T1000 (cell line): ENCODE results near the gene HOXB4.

ENCODE experiments used
- DNase-seq: peaks from one replicate; lab custom pipeline; 2025; ENCODE audit warnings: mixed read lengths; lab: John Stamatoyannopoulos, UW

Gene HOXB4

DNA sequence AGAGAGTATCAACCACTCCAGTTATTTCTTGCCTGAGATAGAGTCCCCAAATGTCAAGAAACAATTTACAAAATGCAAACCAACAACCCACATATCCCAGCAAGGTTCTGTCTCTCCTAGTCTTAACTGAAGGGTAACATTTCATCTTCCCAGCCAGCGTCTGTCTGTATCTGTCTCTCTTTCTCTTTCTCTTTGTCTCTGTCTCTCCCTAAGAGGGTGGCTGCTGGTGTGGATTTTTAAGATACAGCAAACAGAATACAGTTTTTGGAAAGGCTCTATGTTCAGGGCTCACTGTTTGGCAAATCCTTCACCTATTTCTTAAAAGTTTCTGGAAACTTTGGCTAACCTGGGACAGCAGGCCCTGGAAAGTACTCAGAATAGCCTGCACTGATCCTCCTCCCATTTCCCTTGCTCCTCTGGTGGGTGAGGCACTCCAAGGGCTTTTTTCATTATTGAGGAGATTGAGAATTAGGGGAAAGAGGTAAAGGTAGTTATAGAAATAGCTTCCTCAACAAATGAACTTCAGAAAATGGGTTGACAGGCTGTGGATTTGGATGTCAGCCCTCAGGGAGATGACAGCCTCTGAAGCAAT lies 6.2 kb downstream of the HOXB4 start:
- no peak for DNase-seq

DNA sequence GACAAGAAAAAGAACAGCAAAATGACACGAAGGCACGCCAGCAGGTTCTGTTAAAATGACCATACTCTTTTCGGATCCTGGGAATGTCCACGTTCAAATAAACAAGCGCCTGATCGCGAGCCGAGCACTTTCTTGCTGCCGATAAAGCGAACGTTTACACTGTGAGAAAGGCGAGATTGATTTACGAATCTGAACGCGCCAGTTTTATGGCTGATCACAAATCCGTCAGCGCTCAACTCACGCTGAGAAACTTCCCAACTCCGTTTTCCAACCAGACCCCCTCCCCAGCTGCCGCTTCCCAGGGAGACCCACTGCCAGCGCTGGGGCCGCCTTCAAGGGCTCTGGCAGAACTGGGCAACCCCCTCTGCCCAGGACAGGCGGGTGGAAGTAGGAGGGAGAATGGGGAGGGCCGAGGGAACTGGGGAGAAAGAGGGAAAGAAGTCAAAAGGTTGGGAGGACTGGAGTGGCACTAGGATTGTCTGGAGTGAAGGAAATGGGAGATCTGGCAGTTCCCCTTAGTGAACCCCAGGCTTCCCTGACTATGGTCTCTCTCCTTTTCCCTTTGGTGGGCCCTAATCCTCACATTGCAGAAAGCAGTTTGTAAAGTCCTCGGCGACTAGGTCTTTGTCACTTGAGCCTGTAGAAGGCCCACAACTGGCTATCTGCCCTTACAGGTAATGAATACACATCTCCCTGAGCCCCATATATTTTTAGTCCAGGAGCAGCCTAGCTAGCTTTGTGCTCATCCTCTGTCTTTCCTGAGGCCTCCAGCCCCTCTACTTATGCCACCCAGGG lies 6.9 kb downstream of the HOXB4 start:
- DNase-seq, result no peak

DNA sequence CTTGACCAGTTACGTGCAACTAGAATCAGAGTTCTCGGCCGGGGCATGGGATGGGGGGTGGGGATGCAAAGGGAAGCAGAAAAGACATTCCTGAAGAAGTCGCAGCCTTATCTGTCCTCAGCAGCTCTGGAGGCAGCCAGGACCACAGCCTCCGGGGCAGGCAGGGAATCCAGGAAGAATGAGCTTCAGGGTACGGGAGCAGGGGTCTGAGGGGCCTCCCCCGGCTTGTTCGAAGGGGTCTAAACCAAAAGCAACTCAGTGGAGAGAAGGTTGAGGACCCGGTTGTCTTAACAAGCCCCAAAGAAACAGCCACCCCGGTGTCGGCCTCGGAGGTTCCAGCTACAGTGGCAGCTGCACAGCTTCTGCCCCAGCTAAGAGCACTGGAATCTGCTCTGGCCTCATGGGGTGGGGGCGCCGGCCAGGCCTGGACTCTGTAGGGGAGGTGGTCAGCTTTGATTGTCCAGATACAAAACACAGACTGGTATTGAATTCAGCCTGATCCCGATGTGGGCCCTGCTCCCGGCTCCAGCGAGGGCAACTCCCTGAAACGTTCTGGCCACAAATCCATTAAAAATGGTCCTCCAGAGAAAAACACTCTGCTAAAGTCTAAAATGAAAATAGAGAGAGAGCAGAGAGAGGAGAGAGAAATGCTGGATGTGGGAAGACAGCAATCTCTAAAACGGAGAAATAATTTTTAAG lies 7.7 kb downstream of the HOXB4 start:
- no peak for DNase-seq

DNA sequence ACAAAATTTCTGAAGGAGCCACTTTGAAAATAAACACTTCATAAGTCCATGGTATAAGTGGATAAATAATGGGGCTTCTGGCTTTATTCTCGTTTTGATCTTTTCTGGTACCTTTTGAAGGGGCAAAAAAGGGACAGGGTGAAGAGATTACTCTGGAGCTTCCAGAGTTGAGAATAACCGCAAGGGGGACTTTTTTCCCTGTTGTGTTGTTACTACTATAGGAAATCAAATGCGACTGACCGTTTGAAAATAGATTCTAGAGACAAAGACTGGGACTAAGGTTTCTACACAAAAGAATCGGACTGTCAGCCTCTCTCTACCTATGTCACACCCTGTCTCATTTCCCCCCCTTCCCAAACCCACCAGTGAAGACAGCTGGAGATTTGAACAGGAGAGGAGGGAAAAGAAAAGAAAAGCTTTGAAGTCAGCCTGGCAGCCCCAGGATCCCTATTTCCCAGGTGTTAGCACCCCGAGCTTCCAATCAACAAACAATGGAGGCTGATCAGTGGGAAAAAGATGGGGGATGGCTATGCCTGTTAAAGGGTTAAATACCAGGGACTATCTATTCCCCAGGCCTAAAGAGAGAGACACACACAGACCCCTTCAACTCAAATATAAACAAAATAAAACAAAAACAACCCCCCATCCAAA lies 8.4 kb downstream of the HOXB4 start:
- DNase-seq, result no peak

DNA sequence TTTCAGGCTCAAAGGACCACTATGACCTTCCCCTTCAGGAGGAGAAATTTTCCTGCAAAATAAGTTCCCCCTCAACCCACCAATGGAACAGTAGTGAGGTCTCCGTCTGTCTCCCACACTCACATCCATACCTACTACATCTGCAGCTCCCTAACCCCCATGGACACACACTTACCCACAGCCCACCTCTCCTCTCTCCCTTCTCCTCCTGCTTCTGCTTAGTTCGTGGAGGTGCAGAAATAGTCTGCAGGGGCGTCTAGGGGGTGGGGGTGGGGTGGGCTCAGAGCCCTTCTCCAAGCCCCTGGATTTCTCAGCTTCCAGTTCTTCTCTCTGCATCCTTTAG lies 8.9 kb downstream of the HOXB4 start:
- no peak for DNase-seq

DNA sequence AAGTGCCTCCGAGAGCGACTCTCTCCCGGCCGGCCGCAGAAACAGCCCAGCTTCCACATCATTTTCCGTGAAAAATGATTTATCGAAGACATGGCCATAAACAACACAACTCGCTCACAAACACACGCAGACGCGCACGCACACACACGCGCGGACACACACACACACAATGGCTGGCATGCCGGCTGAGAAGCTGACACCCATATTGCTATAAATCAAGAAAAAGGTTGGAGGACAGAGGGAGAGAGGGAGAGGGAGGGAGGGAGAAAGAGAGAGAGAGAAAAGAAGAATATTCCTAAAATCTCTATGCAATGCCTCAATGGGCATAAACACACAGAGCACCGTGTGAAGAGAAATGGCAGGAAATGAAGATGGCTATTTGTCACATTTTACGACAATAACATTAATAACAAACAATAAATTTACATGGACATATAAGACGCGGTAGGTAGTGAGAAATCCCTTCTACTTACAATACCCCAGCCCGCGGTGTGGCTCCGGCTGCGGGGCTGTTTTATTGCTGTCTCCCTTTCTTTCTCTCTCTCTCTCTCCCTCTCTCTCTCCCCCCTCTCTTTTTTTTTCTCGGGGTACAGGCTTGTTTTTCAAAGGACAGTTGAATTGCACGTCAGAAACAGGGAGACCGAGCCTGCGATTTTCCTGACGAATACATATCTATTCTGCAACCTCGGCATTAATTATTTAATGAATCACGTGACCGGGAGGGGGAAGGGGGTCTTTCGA lies 9.5 kb downstream of the HOXB4 start:
- no peak for DNase-seq

DNA sequence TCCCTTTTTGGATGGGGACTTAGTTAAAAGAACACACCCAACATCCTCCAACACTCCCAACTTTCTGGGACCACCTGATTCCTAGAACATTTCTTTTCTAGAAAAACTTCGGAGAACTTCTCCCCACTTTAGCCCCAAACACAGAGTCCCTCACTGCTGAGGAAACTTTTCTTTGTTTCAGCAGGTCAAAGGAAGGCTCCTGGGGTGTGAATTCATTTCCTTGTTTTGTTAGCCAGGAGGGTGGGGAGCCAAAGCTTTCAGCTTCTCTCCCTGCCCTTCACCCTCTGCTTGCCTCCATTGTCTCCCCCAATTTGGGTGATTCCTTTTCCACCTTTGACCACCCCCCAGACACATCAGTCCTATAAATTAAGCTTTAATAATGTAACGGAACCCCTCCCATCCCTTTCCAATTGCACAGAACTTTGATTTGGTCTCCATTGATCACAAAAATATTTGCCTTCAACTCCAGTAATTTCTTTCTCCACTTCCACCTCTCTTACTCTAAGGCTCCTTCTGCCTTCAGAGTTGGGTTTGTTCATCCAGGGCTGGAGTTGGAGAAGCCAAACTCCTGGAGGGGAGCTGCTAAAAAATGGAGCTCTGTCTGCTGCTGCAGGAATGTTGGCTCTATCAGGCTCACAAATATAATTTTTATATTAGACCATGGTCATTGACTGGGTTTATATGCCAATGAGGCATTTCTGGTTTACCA lies 10.3 kb downstream of the HOXB4 start:
- no peak for DNase-seq

DNA sequence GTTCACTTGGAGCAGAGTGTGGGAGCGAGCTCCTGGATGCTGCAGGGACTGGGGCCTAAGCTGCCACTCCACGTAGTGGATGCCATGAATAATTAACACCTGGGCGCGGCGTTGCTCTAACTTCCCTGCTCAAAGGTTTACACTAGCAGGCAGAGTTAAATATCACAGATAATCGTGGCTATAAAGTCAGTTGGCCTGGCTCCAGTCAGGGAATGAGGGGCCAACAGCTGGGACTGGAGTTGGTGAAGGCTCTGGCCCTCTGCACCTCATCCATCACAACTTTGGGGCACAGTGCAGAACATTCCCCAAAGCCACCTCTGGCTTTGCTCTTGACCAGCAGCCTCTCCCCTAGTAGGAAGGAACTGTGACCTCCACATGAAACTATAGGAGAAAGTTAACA lies 10.9 kb downstream of the HOXB4 start:
- no peak for DNase-seq

DNA sequence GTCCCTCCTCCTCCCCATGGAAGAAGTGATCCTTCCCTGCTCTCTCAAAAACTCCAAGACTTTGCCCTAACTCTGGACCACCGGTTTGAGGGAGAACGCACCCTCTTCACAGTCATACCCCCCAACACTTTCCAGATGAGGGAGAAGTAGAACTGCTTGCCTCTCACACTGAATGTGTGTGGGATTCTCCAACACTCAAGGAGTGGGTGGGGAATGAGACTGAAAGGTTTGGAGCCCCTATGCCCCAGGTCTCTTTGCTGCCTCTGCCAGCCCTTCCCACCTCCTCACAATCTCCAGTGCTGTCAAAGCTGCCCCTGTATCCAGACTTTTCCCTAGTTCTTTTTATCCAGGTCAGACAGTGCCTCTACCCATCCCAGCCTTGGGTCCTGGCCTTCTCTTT lies 11.4 kb downstream of the HOXB4 start:
- DNase-seq, result no peak

DNA sequence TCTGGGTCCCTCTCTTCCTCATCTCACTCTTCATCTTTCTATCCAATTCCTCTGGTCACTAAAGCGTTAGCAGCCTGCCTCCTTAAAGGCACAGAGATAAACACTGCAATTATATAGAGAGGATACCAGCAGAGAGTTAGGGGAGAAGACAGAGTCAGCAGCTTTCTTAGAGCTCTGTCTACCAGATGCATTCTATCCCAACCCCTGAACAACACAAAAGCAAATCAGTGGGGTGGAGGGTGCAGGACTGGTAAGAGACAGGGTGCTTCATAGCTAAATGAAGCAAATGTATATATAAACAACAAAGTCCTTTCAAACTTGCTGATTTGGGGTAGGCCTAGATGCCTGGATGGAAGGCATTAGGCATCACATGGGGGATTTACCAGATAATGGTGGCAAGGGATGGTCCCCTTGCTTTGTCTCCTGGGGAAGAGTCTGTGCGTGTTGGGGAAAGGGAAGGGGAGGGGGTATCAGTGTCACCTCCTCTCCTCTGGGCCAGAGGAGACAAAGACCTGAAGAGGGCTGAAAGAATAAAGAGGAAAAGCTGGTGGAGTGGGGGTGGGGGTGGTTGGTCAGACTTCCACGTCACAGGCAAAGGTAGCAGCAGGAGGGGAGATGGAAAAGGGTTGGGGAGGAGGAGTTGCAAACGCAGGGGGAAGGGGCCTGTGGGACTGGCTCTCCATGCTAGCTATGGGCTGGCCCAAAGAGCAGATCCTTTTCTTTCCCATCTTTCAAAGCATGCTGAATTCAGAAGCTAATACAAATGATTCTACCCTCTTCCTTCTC lies 12.0 kb downstream of the HOXB4 start:
- DNase-seq, result no peak

DNA sequence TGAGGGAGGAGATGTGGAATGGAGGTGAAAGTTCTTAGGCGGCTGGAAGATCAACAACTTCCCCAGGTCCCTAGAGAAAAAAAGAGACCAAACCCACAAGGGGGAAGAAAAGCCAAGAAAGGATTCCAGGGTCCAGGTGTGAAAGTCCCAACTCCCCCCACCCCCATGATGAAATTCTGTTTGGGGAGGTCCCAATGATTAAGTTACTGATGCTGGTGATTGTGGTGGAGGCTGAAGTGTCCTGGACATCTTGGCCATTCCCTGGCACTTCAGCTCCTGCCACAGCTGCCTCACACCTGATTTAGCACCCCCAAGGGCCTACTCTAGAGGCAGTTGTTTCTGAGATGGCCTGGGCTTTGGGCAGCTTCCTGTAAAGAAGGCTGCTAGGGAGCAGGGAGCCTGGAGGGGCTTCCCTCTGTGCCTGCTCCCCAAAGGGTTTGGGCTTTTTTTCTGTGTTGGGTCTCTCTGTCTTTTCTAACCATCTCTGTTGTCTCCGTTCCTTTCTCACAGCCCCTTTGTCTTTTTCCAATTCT lies 13.1 kb downstream of the HOXB4 start:
- no peak for DNase-seq

DNA sequence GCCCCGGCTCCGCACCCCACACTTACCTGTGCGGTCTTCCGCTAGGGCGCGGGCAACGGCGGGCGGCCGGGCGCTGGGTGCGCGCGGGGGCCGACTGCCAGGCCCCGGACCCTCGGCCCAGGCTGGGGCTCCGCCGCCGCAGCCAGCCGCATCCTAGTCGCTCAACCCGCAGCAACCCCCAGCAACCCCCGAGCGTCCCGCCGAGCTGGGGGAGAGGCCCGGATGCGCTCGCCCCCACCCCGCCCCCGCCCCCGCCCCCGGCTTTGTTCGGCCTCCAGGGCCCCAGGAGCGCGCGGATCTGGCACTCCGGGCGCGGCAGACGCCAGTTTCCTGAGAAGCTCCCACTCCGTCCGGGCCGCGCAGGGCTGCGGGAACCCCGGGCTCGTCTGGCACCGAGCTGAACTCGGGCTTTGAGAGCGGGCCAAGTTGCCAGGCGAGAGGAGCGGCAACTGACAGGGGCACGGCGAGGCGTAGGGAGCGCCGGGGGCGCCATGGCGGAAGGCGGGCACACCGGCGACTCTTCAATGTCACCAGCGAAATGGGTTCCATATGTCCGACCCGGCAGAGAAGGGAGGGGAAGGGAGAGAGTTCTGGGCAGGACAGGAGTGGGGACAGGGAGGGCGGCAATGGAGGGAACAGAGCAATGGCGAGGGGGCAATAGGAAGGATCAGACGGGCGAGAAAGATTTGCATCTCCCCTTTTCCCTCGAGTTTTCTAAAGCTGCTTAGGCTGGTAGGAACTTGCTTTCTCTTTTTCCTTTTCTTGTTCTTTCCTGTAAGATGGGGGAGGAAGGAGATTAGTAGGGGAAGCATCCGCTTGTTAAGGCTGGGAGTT lies 13.7 kb downstream of the HOXB4 start:
- DNase-seq, result no peak

DNA sequence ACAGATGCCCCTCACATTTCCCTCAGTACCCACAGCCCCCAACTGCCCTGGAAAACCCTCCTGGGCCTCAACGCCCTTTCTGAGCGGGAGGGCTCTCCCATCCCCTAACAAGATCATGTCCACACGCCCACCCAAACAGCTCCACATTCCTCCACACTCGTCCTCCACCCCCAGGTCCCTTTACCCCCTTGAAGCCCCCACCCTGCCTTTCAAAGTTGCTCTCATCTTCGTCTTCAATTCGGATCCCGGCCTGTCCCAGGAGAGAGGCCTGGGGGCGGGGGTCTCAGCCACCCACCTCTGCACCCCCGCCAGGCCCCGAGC lies 14.3 kb downstream of the HOXB4 start:
- no peak for DNase-seq

DNA sequence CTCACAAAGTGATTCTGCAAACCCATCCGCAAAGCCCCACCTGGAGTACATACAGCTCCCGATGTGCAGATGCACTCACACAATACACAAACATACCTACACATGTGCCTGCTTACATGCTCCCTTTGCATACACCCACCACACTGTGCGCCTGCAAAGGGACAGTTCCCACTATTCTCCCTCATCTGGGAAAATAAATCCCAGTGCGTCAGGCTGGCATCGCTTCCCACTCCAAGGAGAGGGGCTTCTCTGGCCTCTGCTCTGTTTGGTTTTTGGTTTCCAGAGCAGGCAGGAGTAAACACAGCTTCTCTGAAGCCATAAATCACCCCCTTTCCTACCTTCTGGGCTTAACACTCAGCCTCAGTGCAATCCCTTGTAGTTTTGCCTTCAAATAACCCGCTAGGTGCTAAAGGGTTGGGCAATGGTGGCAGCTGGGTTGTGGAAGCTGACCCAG lies 14.7 kb downstream of the HOXB4 start:
- DNase-seq, result no peak

DNA sequence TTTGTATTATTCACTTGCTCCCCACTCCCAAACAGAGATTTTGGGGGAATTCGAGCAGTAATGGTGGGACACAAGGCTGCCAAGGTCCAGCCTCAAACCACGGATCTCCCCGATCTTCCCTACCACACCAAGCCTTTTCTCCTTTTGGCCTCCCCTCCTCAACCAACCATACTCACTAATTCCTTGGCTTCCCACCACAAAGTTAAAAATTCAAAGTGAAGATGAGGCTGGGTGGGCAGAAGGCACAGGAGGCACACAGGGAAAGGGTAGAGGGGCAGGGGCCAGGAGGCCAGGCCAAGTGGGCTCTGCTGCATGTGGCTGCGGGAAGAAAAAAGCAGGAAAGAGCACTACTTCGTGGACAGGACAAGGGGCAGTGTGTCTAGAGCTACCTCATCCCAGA lies 15.2 kb downstream of the HOXB4 start:
- DNase-seq, result no peak

DNA sequence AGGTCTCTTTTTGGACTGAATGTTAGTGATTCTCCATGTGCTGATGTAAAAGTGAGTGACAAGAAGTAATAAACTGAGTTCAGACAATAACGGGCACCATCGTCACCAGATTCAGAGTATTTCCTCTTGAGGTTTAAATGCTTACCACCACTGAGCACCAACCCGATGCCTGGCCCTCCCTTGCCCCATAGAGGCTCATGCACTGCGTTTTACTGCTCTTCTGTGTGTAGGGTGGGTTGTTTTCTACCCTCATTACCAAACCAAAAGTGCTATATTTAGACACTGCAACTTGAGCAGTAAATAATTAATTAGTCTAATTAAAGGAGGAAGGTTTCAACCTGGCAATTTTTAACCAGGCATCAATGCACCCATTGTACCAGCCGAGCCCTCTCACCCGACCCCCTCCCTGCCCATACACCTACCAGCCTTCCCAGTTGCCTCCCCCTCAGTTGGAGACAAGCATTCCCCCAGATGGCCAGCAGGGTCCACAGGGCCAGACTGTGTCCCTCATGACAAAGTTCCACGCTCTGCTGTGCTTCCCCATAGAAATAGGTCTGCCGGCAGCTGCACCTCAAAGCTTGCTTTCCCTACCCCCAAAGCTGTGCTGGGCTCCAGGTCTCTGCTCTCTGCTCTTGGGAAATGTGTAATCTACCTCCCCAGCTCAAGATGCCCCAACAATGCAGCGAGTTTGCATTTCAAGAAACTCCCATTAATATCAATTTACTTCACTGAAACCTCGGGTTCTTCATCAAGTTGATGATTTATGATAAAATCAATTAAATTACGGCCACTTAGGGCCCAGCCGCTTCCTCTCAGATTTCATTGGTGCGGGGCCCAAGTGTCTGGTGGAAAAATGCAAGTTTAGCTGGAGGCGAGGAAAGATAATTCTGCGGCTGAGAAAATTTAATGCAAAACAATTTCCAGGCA lies 16.0 kb downstream of the HOXB4 start:
- no peak for DNase-seq

DNA sequence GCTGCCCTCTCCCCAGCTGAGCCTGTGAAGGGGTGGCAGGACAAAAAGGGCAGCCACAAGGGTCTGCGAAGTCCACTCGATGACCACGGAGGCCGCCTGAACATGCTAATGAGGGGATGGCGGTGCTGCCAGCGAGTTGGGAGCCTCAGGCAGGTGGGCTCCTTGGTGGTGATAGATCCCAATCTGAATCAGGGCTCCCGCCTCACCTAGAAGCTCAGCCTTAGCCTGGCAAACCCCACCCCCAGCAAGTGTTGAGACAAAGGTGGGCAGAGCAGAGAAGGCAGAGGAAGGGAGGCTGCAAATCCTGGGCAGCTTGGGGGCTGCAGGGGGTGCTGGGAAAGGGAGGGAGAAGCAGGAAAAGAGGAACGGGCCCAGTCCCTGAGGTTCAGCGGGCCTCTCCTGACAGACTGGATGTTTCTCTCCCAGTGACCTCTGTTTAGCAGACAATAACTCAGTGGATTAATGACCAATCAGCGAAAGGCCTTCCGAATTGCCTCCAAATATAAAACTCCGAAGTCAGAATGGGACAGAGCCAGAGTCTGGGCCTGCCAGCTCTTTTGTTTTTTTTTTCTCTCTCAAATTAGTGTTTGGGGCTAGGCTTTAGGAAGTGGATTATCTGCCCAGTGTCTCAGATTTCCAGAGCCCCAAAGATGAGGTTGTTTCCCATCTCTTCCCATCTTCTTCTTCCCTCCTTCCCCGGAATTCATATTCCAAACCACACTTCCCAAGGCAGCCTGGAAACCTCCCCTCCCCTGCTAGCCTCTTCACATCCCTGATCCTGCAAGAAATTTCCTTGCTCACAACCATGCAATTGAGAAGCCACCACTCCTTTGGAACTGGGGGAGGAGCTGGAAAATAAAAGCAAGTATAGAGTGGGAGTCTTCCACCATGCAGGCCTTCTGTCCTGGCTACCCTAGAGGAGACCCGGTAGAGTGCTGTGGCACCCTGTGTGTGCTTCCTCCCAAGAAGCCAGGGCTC lies 18.0 kb downstream of the HOXB4 start:
- no peak for DNase-seq
